Measurements from ENCODE around the gene SCRN1. TPM values are rescaled to one million over a fixed set of nuclear protein-coding genes. Genes with fewer than 3 reads are reported as not detected.

SCRN1 gene
- total and polyA plus RNA-seq, 2 of the 13 experiments (the other 11 are each of a cell fraction or from before 2014, with no cell fraction given) = 43.2 to 49.8 TPM

- TF ChIP-seq GLI4 (CRISPR knock-in tag; IDR thresholded peaks at IDR 0.05; ENCODE audit: borderline replicate concordance) = no peak
- no peak for TF ChIP-seq ZNF382 (CRISPR knock-in tag; IDR thresholded peaks at IDR 0.05; ENCODE audit: borderline replicate concordance)
- TF ChIP-seq WIZ (CRISPR knock-in tag; IDR thresholded peaks at IDR 0.05) = no peak
- no peak for TF ChIP-seq HMGXB3 (CRISPR knock-in tag; IDR thresholded peaks at IDR 0.05; ENCODE audit: borderline replicate concordance)
- TF ChIP-seq ZNF232 (CRISPR knock-in tag; IDR thresholded peaks at IDR 0.05; ENCODE audit: borderline replicate concordance) = no peak
- TF ChIP-seq ZBTB2 (CRISPR knock-in tag; IDR thresholded peaks at IDR 0.05; ENCODE audit: low read depth) = no peak
- TF ChIP-seq ZNF547 (CRISPR knock-in tag; IDR thresholded peaks at IDR 0.05) = no peak
Observed at GRCh38 chr7:29953726-29954347, 35.8 kb downstream of the SCRN1 start (continued).

Measured in HepG2 (cell line).